IMR-90 (cell line): Measurements from ENCODE around the gene RTBDN.
A peak's percentile ranks its signal among the peaks of the same experiment; 100 is the strongest.

Experiments used
- CEBPB ChIP-seq: IDR thresholded peaks from 2 replicates; pipeline ENCODE4 v1.6.1; 2012; ENCODE audit warnings: low read depth, low read length, improper control_type of control experiment
- CHD1 ChIP-seq: IDR thresholded peaks from 2 replicates; pipeline ENCODE4 v1.6.1; 2012; ENCODE audit warnings: low read depth, low read length, improper control_type of control experiment
- CTCF ChIP-seq: conservative IDR thresholded peaks from 2 replicates; pipeline ENCODE4 v1.5.1; 2012; ENCODE audit warnings: mild to moderate bottlenecking, low read depth, low read length, improper control_type of control experiment
- MAFK ChIP-seq: IDR thresholded peaks from 2 replicates; pipeline ENCODE4 v1.6.1; 2012; ENCODE audit warnings: low read depth, low read length, improper control_type of control experiment
- MAZ ChIP-seq: IDR thresholded peaks from 2 replicates; pipeline ENCODE4 v1.6.1; 2012; ENCODE audit warnings: low read depth, mild to moderate bottlenecking, low read length, improper control_type of control experiment, moderate library complexity, borderline replicate concordance
- MXI1 ChIP-seq: IDR thresholded peaks from 2 replicates; pipeline ENCODE4 v1.6.1; 2012; ENCODE audit warnings: low read depth, mild to moderate bottlenecking, low read length, moderate library complexity, borderline replicate concordance
- POLR2A ChIP-seq: IDR thresholded peaks from 2 replicates; pipeline ENCODE4 v1.6.1; 2012; ENCODE audit warnings: mild to moderate bottlenecking, low read depth, low read length
- RAD21 ChIP-seq: IDR thresholded peaks from 2 replicates; pipeline ENCODE4 v1.6.1; 2012; ENCODE audit warnings: low read length, improper control_type of control experiment
- RFX5 ChIP-seq: IDR thresholded peaks from 2 replicates; pipeline ENCODE4 v1.8.0; 2012; ENCODE audit warnings: low read depth, mild to moderate bottlenecking, low read length, moderate library complexity
- SMC3 ChIP-seq: fragments of 150-350 bp; IDR thresholded peaks from 2 replicates; pipeline ENCODE4 v1.6.1; 2016; ENCODE audit warnings: low read depth, mild to moderate bottlenecking, antibody characterized with exemption, low read length, moderate library complexity
- TF ChIP-seq, protein P1 (sequence below): fragments of 150-350 bp; IDR thresholded peaks from 2 replicates; pipeline ENCODE4 v1.6.1; 2016; ENCODE audit warnings: low read depth, mild to moderate bottlenecking, low read length, moderate library complexity, borderline replicate concordance

GRCh38 chr19:12783291-12783848 is 51.0 kb downstream of the RTBDN start:
- no peak for TF ChIP-seq CTCF
- no peak for TF ChIP-seq SMC3
- TF ChIP-seq CEBPB, result no peak
- TF ChIP-seq POLR2A, result 0 out of 2 replicates have a peak, but pooled peaks have one; percentile 16
- TF ChIP-seq RAD21, result no peak
- no peak for TF ChIP-seq MXI1
- no peak for TF ChIP-seq RFX5
- no peak for TF ChIP-seq MAFK
- no peak; the same call in 1 of the 2 replicates for TF ChIP-seq CHD1
- TF ChIP-seq, protein P1, sequence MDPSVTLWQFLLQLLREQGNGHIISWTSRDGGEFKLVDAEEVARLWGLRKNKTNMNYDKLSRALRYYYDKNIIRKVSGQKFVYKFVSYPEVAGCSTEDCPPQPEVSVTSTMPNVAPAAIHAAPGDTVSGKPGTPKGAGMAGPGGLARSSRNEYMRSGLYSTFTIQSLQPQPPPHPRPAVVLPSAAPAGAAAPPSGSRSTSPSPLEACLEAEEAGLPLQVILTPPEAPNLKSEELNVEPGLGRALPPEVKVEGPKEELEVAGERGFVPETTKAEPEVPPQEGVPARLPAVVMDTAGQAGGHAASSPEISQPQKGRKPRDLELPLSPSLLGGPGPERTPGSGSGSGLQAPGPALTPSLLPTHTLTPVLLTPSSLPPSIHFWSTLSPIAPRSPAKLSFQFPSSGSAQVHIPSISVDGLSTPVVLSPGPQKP, result no peak
- TF ChIP-seq MAZ, result no peak
